Panc1 (cell line): Measurements from ENCODE around the gene MUC2. TPM values are rescaled to one million over a fixed set of nuclear protein-coding genes. Genes with fewer than 3 reads are reported as not detected.
A peak's percentile ranks its signal among the peaks of the same experiment; 100 is the strongest.

Experiments
- ATAC-seq: fragments of 200-7000 bp; cut with Tn5 transposase; 2 replicates; pipeline ENCODE4 v1.9.1; 2020; ENCODE audit warnings: mild to moderate bottlenecking, moderate library complexity
- BruUV-seq: library from RNA; stranded (reverse); fragments of 400-500 nt; replicated peaks from 2 replicates; lab custom pipeline; 2021; lab: Mats Ljungman, UMichigan
- CTCF ChIA-PET: fragments of 300-600 bp; sonication (Branson Sonifier 250); formaldehyde crosslinking; loops from one replicate; lab custom pipeline; 2022; ENCODE audit warnings: antibody characterized with exemption; lab: Charles Lee
- POLR2A ChIA-PET: fragments of 300-600 bp; sonication (Branson Sonifier 250); formaldehyde crosslinking; loops from one replicate; lab custom pipeline; 2022; ENCODE audit warnings: antibody characterized with exemption; lab: Charles Lee
- DNase-seq: peaks from one replicate; pipeline ENCODE4 v3.0.0-alpha.2; 2010; ENCODE audit warnings: low read depth, low spot score
- H3K27ac ChIP-seq: 2 replicates; pipeline ENCODE4 v1.5.1; 2011; ENCODE audit warnings: mild to moderate bottlenecking, low read length, inconsistent platforms
- H3K27me3 ChIP-seq: fragments of 200-500 bp; sonication (Bioruptor generic); 2 replicates; pipeline ENCODE4 v1.6.0; 2014; ENCODE audit warnings: low read length, inconsistent platforms; ENCODE audit not compliant: control insufficient read depth, insufficient read depth
- H3K36me3 ChIP-seq: fragments of 200-500 bp; sonication (Bioruptor generic); 2 replicates; pipeline ENCODE4 v1.5.1; 2014; ENCODE audit warnings: inconsistent platforms, mild to moderate bottlenecking, low read length, moderate library complexity; ENCODE audit not compliant: control insufficient read depth, insufficient read depth
- H3K4me1 ChIP-seq: 2 replicates; pipeline ENCODE4 v1.5.1; 2011; ENCODE audit warnings: inconsistent platforms, mild to moderate bottlenecking, low read length, moderate library complexity; ENCODE audit not compliant: control insufficient read depth, insufficient read depth
- H3K4me3 ChIP-seq, 2 experiments: 2 replicates each; pipeline ENCODE4 v1.5.1; 2011 to 2012; ENCODE audit warnings: low read depth in 2 of 2, low read length in 2 of 2, mild to moderate bottlenecking in 2 of 2, inconsistent platforms in 1 of 2, moderate library complexity in 1 of 2
- H3K9me3 ChIP-seq: fragments of 200-500 bp; sonication (Bioruptor generic); 2 replicates; pipeline ENCODE4 v1.5.1; 2014; ENCODE audit warnings: low read depth, mild to moderate bottlenecking, inconsistent platforms, low read length, moderate library complexity; ENCODE audit not compliant: control insufficient read depth, insufficient read depth
- CTCF ChIP-seq: fragments of 450-650 bp; IDR thresholded peaks from 2 replicates; pipeline ENCODE4 v1.5.1; 2017; ENCODE audit warnings: mild to moderate bottlenecking
- POLR2AphosphoS5 ChIP-seq: IDR thresholded peaks from 2 replicates; pipeline ENCODE4 v1.6.1; 2012; ENCODE audit warnings: mild to moderate bottlenecking, low read depth, low read length, moderate library complexity
- SIN3A ChIP-seq: IDR thresholded peaks from 2 replicates; pipeline ENCODE4 v1.6.1; 2012; ENCODE audit warnings: low read depth, mild to moderate bottlenecking, low read length, moderate library complexity, borderline replicate concordance; ENCODE audit not compliant: insufficient read depth
- TCF7L2 ChIP-seq: IDR thresholded peaks from 2 replicates; pipeline ENCODE4 v1.6.1; 2011; ENCODE audit warnings: mild to moderate bottlenecking, low read depth, low read length, inconsistent platforms
- in situ Hi-C: cut with HindIII; loops from 2 replicates; pipeline ENCODE4 v1.10.0; 2016; ENCODE audit warnings: low sequenced_read_pairs, low pct_unique_long_range_greater_than_20kb
- intact Hi-C: fragments of 100-400 bp; cut with micrococcal nuclease; formaldehyde crosslinking; loops from one replicate; pipeline ENCODE4 v1.10.0; 2022; ENCODE audit not compliant: unreplicated experiment
- total RNA-seq: library from RNA; stranded (reverse); gene quantifications from one replicate; pipeline ENCODE4 v1.2.1, GENCODE V29; 2021; ENCODE audit not compliant: unreplicated experiment
- TF ChIP-seq, protein P1 (sequence below), 2 experiments: IDR thresholded peaks; 2 replicates each; pipeline ENCODE4 v1.6.1; 2011 to 2012; ENCODE audit warnings: low read depth in 2 of 2, control low read depth in 1 of 2, low read length in 1 of 2, mild to moderate bottlenecking in 1 of 2, moderate library complexity in 1 of 2; ENCODE audit not compliant: insufficient read depth in 1 of 2

MUC2 gene
- total RNA-seq, 1 experiment from 2014 or later = 0.08 TPM

DNA sequence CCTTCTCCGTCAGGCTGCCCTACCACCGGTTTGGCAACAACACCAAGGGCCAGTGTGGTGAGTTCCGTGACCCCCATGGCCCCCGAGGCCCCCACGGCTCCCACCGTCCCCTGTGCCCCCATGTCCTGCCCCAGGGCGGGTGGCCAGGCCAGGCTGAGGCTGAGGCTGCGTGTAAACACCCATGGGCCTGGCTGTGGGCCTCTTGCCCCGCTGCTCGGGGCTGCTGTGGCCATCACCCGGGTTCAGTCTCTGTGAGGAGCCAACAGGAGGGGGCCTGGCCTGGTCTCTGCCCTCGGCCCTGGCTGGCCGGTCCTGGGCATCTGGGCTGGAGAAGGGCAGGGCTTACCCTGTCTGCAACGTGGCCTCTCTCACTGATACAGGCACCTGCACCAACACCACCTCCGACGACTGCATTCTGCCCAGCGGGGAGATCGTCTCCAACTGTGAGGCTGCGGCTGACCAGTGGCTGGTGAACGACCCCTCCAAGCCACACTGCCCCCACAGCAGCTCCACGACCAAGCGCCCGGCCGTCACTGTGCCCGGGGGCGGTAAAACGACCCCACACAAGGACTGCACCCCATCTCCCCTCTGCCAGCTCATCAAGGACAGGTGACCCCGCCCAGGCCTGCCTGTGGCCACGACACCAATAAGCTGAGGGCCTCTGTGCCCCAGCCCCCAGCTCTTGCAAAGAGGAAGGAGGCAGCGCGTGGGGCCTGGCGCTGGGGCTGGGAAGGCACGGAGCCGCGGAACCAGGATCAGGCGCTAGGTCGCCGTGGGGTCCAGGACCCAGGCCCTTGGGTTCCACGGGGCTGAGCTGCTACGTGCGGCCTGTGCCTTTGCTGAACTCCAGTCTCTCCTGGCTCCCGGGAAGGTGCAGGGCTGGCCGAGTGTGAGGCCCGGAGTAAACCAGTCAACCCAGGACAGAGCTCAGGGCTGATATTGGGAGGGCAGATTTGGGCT, 29.0 kb downstream of the MUC2 start:
- Histone ChIP-seq H3K4me1 (no peaks in the 10 kb centered on the region), H3K9me3 (no peaks in the 10 kb centered on the region), H3K27me3 (no peaks in the 10 kb centered on the region), H3K27ac (no peak overlapping the region), H3K36me3 (no peaks in the 10 kb centered on the region), H3K4me3 (no peak overlapping the region)
- intact Hi-C loops = no loop called here
- BruUV-seq = no TSS peak
- ChIA-PET CTCF (no interaction called here), POLR2A (no interaction called here)
- DNase-seq (no peak), ATAC-seq (peak; percentile 44)
- in situ Hi-C loops = no loop called here
- TF ChIP-seq, protein P1, sequence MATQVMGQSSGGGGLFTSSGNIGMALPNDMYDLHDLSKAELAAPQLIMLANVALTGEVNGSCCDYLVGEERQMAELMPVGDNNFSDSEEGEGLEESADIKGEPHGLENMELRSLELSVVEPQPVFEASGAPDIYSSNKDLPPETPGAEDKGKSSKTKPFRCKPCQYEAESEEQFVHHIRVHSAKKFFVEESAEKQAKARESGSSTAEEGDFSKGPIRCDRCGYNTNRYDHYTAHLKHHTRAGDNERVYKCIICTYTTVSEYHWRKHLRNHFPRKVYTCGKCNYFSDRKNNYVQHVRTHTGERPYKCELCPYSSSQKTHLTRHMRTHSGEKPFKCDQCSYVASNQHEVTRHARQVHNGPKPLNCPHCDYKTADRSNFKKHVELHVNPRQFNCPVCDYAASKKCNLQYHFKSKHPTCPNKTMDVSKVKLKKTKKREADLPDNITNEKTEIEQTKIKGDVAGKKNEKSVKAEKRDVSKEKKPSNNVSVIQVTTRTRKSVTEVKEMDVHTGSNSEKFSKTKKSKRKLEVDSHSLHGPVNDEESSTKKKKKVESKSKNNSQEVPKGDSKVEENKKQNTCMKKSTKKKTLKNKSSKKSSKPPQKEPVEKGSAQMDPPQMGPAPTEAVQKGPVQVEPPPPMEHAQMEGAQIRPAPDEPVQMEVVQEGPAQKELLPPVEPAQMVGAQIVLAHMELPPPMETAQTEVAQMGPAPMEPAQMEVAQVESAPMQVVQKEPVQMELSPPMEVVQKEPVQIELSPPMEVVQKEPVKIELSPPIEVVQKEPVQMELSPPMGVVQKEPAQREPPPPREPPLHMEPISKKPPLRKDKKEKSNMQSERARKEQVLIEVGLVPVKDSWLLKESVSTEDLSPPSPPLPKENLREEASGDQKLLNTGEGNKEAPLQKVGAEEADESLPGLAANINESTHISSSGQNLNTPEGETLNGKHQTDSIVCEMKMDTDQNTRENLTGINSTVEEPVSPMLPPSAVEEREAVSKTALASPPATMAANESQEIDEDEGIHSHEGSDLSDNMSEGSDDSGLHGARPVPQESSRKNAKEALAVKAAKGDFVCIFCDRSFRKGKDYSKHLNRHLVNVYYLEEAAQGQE (IDR thresholded peaks at IDR 0.05; ENCODE audit: insufficient read depth in 1 of 2, low read depth in 2 of 2, low read length in 1 of 2) = no peak
- no peak for TF ChIP-seq CTCF
- TF ChIP-seq POLR2AphosphoS5 = no peak
- TF ChIP-seq TCF7L2 = no peak
- TF ChIP-seq SIN3A = no peak

- no TSS peak for BruUV-seq
- TF ChIP-seq SIN3A (no peak), TCF7L2 (no peak), POLR2AphosphoS5 (no peak), CTCF (no peak)
- TF ChIP-seq, protein P1 (IDR thresholded peaks at IDR 0.05; ENCODE audit: insufficient read depth in 1 of 2, low read depth in 2 of 2, low read length in 1 of 2) = no peak
- no peak for DNase-seq
- no peaks in the 10 kb centered on the region for H3K4me1 ChIP-seq
- H3K27ac ChIP-seq = no peak overlapping the region
- peak; percentile 5; the same call in 1 of the 2 replicates for ATAC-seq
- H3K27me3 ChIP-seq = no peaks in the 10 kb centered on the region
- no peak overlapping the region for H3K4me3 ChIP-seq
- ChIA-PET CTCF (no interaction called here), POLR2A (no interaction called here)
- in situ Hi-C loops = no loop called here
- intact Hi-C loops = no loop called here
- H3K36me3 ChIP-seq = no peaks in the 10 kb centered on the region
- H3K9me3 ChIP-seq = no peaks in the 10 kb centered on the region
Measured at GRCh38 chr11:1104411-1105182, 29.9 kb downstream of the MUC2 start.
